ENCODE measurements around the gene COMMD1. TPM values are rescaled to one million over a fixed set of nuclear protein-coding genes. Genes with fewer than 3 reads are reported as not detected.
"Not testable (repeated sequence)": the region's sequence is repeated elsewhere in the genome, so short reads cannot be mapped to it uniquely, and the experiment has no call there.

Gene COMMD1
- total RNA-seq, 1 donor from 2014 or later: 43.6 TPM

GRCh38 chr2:62152000-62152399, 246.5 kb downstream of the COMMD1 start:
- Mint-ChIP-seq H3K27me3 (no peaks in the 10 kb centered on the region), H3K4me1 (ENCODE audit: unreplicated experiment) (peaks cover 11% of the 10 kb centered on the region), H3K36me3 (peaks cover 3% of the 10 kb centered on the region), H3K4me3 (no peak overlapping the region), H3K27ac (no peak overlapping the region), H3K9me3 (no peaks in the 10 kb centered on the region)
- DNase-seq (ENCODE audit: extremely low spot score, unreplicated experiment): no peak
- TF ChIP-seq, protein P1, sequence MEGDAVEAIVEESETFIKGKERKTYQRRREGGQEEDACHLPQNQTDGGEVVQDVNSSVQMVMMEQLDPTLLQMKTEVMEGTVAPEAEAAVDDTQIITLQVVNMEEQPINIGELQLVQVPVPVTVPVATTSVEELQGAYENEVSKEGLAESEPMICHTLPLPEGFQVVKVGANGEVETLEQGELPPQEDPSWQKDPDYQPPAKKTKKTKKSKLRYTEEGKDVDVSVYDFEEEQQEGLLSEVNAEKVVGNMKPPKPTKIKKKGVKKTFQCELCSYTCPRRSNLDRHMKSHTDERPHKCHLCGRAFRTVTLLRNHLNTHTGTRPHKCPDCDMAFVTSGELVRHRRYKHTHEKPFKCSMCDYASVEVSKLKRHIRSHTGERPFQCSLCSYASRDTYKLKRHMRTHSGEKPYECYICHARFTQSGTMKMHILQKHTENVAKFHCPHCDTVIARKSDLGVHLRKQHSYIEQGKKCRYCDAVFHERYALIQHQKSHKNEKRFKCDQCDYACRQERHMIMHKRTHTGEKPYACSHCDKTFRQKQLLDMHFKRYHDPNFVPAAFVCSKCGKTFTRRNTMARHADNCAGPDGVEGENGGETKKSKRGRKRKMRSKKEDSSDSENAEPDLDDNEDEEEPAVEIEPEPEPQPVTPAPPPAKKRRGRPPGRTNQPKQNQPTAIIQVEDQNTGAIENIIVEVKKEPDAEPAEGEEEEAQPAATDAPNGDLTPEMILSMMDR (conservative IDR thresholded peaks at IDR 0.05): no peak

DNA sequence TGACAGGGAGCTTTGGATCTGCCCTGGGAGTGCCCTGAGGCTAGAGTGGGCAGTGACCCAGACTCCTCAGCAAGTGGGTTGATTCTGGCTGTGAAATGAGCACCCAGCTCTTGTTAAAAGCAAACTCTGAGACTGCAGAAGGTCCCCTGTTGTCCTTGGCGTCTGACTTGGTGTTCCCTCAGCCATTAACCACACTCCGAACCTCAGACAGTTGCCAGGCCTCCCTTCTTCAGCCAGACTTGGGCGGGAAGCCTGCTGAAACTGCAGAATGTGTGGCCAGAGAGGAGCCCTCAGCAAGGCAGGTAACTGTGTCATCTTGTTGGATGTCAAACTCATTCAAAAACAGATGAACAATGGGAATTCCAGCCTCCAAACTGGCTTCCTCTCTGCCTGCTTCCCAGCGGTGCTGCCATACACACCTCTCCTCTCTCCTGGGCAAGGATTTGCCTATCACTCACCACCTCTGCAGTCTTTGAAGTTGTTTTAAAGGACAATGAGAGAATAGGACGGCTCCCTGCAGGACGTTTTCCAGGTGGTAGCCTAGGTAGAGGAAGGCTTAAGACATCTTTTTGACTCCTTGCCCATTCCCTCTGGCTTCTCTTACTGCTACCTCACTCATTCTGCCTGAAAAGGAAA, 251.5 kb downstream of the COMMD1 start:
- no peaks in the 10 kb centered on the region for H3K36me3 Mint-ChIP-seq
- DNase-seq (ENCODE audit: extremely low spot score, unreplicated experiment): no peak
- H3K4me1 Mint-ChIP-seq (ENCODE audit: unreplicated experiment): no peaks in the 10 kb centered on the region
- H3K4me3 Mint-ChIP-seq: no peak overlapping the region
- H3K9me3 Mint-ChIP-seq: no peaks in the 10 kb centered on the region
- H3K27ac Mint-ChIP-seq: no peak overlapping the region
- H3K27me3 Mint-ChIP-seq: no peaks in the 10 kb centered on the region
- TF ChIP-seq, protein P1 (conservative IDR thresholded peaks at IDR 0.05): no peak

GRCh38 chr2:62158444-62159121, 253.1 kb downstream of the COMMD1 start:
- no peak overlapping the region for H3K27ac Mint-ChIP-seq
- DNase-seq (ENCODE audit: extremely low spot score, unreplicated experiment): no peak
- TF ChIP-seq, protein P1 (conservative IDR thresholded peaks at IDR 0.05): no peak
- no peaks in the 10 kb centered on the region for H3K36me3 Mint-ChIP-seq
- peaks cover 5% of the 10 kb centered on the region for H3K4me1 Mint-ChIP-seq (ENCODE audit: unreplicated experiment)
- no peak overlapping the region for H3K4me3 Mint-ChIP-seq
- no peaks in the 10 kb centered on the region for H3K9me3 Mint-ChIP-seq
- no peaks in the 10 kb centered on the region for H3K27me3 Mint-ChIP-seq

DNA sequence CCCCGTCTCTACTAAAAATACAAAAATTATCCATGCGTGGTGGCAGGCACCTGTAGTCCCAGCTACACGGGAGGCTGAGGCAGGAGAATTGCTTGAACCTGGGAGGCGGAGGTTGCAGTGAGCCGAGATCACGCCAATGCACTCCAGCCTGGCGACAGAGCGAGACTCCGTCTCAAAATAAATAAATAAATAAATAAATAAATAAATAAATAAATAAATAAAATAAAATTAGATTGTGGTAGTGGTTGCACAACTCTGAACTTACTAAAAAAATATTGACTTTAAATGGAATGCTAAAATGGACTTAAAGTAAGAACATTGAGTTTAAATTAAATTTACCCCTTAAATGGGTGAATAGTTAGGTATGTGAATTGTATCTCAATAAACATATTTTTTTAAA, 255.2 kb downstream of the COMMD1 start:
- DNase-seq (ENCODE audit: extremely low spot score, unreplicated experiment); H3K9me3 Mint-ChIP-seq; H3K27me3 Mint-ChIP-seq; H3K27ac Mint-ChIP-seq; H3K36me3 Mint-ChIP-seq; H3K4me3 Mint-ChIP-seq: not testable (repeated sequence)
- peaks cover 12% of the 10 kb centered on the region for H3K4me1 Mint-ChIP-seq (ENCODE audit: unreplicated experiment)

DNA sequence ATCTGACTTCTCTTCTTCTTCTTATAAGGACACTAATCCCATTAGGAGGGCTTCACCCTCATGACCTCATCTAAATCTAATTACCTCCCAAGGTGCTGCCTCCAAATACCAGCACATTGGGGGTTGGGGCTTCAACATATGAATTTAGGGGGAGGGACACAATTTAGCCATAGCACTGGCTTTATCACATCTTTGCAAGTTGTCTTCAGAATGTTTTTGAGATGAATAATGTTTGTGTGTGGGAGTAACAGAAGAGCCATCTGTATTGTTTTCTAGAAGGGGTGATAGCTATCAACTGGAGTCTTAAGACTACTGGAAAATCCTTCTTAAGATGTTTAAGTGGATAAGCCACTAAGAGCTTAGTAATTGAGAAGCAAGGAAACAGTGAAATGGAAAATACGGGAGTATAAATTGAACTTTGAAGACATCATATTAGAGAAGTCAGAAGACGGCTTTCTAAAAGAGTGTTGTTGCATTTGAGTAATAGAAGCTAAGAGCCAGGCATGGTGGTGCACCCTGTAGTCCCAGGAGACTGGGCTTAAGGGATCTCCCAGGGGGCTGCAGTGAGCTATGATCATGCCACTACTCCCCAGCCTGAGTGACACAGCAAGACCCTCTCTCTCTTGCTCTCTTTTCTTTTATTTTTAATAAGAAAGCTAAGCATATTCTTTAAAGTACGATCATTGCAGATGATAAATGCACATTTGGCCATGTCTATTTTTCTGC, 257.8 kb downstream of the COMMD1 start:
- DNase-seq (ENCODE audit: extremely low spot score, unreplicated experiment): no peak
- Mint-ChIP-seq H3K36me3 (no peaks in the 10 kb centered on the region), H3K27ac (no peak overlapping the region), H3K9me3 (no peaks in the 10 kb centered on the region), H3K27me3 (no peaks in the 10 kb centered on the region), H3K4me3 (no peak overlapping the region), H3K4me1 (ENCODE audit: unreplicated experiment) (peaks cover 12% of the 10 kb centered on the region)
- TF ChIP-seq, protein P1 (conservative IDR thresholded peaks at IDR 0.05): no peak

- Mint-ChIP-seq H3K4me3 (no peak overlapping the region), H3K27me3 (no peaks in the 10 kb centered on the region), H3K36me3 (no peaks in the 10 kb centered on the region), H3K9me3 (no peaks in the 10 kb centered on the region), H3K4me1 (ENCODE audit: unreplicated experiment) (peaks cover 12% of the 10 kb centered on the region), H3K27ac (no peak overlapping the region)
- TF ChIP-seq, protein P1 (conservative IDR thresholded peaks at IDR 0.05): no peak
- no peak for DNase-seq (ENCODE audit: extremely low spot score, unreplicated experiment)
These were observed 258.4 kb downstream of the COMMD1 start for GRCh38 chr2:62163834-62164233.

Measured in type B pancreatic cell (in vitro differentiated cells).